ENCODE data around the gene ANAPC5.

DNA sequence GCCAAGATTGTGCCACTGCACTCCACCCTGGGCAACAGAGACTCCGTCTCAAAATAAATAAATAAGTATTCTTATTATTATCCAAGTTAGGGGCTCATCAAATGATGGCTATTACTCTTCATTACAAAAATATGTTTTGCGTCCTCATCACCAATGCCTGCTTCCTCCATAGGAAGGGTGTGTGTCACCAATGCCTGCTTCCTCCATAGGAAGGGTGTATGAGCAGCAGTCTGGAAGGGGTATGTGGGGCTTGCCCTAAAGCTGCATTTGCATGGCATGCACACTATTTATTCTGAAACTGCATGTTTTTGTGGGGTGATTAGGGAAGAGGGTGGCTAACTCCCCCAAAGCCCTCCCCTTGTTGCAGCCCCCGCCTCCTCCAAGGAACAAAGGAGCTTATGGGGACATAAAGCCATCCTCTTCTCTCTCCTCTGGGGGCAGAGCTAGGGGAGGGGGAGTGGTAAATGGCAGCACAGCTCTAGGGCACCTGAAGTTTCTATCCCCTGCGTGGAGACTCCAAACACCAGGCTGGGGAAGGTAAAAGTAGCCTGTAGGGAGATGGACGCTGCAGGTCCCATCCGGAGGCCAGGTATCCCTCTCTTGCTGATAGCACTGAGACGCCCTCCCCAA is 57.0 kb downstream of the ANAPC5 start:
- TF ChIP-seq POLR2AphosphoS5 (IDR thresholded peaks at IDR 0.05; ENCODE audit: low read depth, low read length) (no peak), POLR2A (IDR thresholded peaks at IDR 0.05; ENCODE audit: low read depth, low read length) (no peak)

Measured in GM12892 (cell line).